ENCODE data around the gene CNTN1. TPM values are rescaled to one million over a fixed set of nuclear protein-coding genes. Genes with fewer than 3 reads are reported as not detected.

CNTN1 gene
- total and polyA plus RNA-seq, 2 of the 13 experiments (the other 11 are each of a cell fraction or from before 2014, with no cell fraction given): 0.01 to 0.07 TPM

- Histone ChIP-seq H2AFZ (ENCODE audit: low read length) (no peak overlapping the region), H3K79me2 (ENCODE audit: insufficient read depth, low read length) (no peaks in the 10 kb centered on the region), H3K9ac (ENCODE audit: insufficient read depth, low read depth, low read length) (no peak overlapping the region), H3K36me3 (replicated peaks in 1 of 2; ENCODE audit: control insufficient read depth in 1 of 2, insufficient read depth in 2 of 2, low read length in 2 of 2) (no peaks in the 10 kb centered on the region), H3K27me3 (ENCODE audit: control insufficient read depth in 1 of 2, insufficient read depth in 2 of 2, low read length in 2 of 2) (no peaks in the 10 kb centered on the region), H4K20me1 (ENCODE audit: insufficient read depth, low read length) (no peaks in the 10 kb centered on the region), H3K27ac (ENCODE audit: extremely low read length, insufficient read depth, low read length) (no peak overlapping the region), H3K9me3 (ENCODE audit: low read length) (no peaks in the 10 kb centered on the region), H3K4me1 (ENCODE audit: insufficient read depth, low read length) (no peaks in the 10 kb centered on the region), H3K4me3 (replicated peaks in 1 of 3; ENCODE audit: insufficient read depth in 1 of 3, low read depth in 2 of 3, low read length in 3 of 3) (no peak overlapping the region), H3K4me2 (ENCODE audit: low read depth, low read length) (no peak overlapping the region)
- no peak for ATAC-seq
- DNase-seq (ENCODE audit: low spot score): no peak
- ChIA-PET CTCF (ENCODE audit: low intra/inter-chr PET ratio, low total read pairs) (no interaction called here), POLR2A (no interaction called here)
- intact Hi-C loops (cut with micrococcal nuclease; ENCODE audit: unreplicated experiment): no loop called here
- FAIRE-seq: no peak
- in situ Hi-C loops (cut with HindIII; ENCODE audit: extremely low pct_ligation_motif_present, low pct_unique_long_range_greater_than_20kb): no loop called here
- no TSS peak for BruUV-seq (replicated peaks)
- TF ChIP-seq, protein P1, sequence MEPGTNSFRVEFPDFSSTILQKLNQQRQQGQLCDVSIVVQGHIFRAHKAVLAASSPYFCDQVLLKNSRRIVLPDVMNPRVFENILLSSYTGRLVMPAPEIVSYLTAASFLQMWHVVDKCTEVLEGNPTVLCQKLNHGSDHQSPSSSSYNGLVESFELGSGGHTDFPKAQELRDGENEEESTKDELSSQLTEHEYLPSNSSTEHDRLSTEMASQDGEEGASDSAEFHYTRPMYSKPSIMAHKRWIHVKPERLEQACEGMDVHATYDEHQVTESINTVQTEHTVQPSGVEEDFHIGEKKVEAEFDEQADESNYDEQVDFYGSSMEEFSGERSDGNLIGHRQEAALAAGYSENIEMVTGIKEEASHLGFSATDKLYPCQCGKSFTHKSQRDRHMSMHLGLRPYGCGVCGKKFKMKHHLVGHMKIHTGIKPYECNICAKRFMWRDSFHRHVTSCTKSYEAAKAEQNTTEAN (CRISPR knock-in tag; conservative IDR thresholded peaks at IDR 0.05): no peak
- TF ChIP-seq IRF1 (CRISPR knock-in tag; IDR thresholded peaks at IDR 0.05; ENCODE audit: low read depth) (no peak), PCBP1 (IDR thresholded peaks at IDR 0.05; ENCODE audit: borderline replicate concordance, low read depth, low read length) (0 out of 2 replicates have a peak, but pooled peaks have one; percentile 57), BCL6 (CRISPR knock-in tag; IDR thresholded peaks at IDR 0.05) (no peak), ZNF275 (CRISPR knock-in tag; IDR thresholded peaks at IDR 0.05; ENCODE audit: borderline replicate concordance) (no peak), ZNF414 (CRISPR knock-in tag; IDR thresholded peaks at IDR 0.05) (no peak), ZNF296 (CRISPR knock-in tag; conservative IDR thresholded peaks at IDR 0.05) (no peak), ATAD3A (CRISPR knock-in tag; IDR thresholded peaks at IDR 0.05) (no peak), PCBP2 (optimal IDR thresholded peaks at IDR 0.05; ENCODE audit: low read depth, low read length, poor library complexity, severe bottlenecking) (peak; percentile 30), HNRNPK (IDR thresholded peaks at IDR 0.05; ENCODE audit: low read depth, low read length, poor library complexity, severe bottlenecking) (peak; percentile 64), ZNF225 (CRISPR knock-in tag; IDR thresholded peaks at IDR 0.05) (no peak), MZF1 (CRISPR knock-in tag; IDR thresholded peaks at IDR 0.05; ENCODE audit: borderline replicate concordance) (no peak), ZEB1 (IDR thresholded peaks at IDR 0.05; ENCODE audit: insufficient replicate concordance, low read depth) (no peak)
- TF ChIP-seq, protein P2, sequence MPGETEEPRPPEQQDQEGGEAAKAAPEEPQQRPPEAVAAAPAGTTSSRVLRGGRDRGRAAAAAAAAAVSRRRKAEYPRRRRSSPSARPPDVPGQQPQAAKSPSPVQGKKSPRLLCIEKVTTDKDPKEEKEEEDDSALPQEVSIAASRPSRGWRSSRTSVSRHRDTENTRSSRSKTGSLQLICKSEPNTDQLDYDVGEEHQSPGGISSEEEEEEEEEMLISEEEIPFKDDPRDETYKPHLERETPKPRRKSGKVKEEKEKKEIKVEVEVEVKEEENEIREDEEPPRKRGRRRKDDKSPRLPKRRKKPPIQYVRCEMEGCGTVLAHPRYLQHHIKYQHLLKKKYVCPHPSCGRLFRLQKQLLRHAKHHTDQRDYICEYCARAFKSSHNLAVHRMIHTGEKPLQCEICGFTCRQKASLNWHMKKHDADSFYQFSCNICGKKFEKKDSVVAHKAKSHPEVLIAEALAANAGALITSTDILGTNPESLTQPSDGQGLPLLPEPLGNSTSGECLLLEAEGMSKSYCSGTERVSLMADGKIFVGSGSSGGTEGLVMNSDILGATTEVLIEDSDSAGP (CRISPR knock-in tag; IDR thresholded peaks at IDR 0.05; ENCODE audit: borderline replicate concordance): no peak
Measured at GRCh38 chr12:40716037-40716436, 23.8 kb downstream of the CNTN1 start.

Data from HepG2 (cell line).